DMS114 treated with DMSO at 0.1 percent for 48 hours (cell line): Measurements from ENCODE around the gene NDUFA6.
A peak's percentile ranks its signal among the peaks of the same experiment; 100 is the strongest.
"Not testable (repeated sequence)": the region's sequence is repeated elsewhere in the genome, so short reads cannot be mapped to it uniquely, and the experiment has no call there.

Source experiments
- DNase-seq: peaks from one replicate; lab custom pipeline; 2025; ENCODE audit not compliant: unreplicated experiment; lab: John Stamatoyannopoulos, UW

Gene NDUFA6

DNA sequence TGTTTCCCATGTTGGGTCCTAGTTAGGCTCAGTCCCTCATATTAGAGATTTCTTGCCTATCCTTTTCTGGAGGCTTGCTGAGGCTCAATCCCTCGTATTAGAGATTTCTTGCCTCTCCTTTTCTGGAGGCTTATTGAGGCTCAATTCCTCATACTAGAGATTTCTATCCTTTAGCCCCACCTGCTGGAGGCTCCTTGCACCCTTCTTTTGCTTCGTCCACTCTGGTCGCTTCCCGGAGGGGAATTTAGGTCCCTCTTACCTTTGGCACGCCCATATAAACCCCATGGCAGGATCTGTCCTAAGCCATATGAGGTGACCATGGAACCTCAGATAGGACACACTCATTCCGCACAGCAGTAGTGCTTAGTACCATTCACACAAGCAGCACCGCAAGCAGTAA, 24.1 kb upstream of the NDUFA6 start:
- DNase-seq: no peak

DNA sequence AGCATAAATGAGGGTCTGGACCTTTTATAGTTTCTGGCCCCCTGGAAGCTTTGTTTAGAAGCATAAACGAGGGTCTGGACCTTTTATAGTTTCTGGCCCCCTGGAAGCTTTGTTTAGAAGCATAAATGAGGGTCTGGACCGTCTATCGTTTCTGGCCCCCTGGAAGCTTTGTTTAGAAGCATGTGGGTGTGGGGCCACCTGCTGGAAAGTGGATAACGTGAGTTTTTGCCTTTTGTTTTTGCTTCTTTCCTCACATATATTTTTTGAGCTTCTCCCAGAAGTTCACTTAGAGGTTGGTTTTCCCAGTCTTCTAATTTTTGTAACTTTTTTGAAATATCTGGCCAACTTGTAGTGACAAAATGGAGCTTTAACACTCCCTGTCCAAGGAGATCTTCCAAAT, 22.2 kb upstream of the NDUFA6 start:
- DNase-seq: peak; percentile 11

DNA sequence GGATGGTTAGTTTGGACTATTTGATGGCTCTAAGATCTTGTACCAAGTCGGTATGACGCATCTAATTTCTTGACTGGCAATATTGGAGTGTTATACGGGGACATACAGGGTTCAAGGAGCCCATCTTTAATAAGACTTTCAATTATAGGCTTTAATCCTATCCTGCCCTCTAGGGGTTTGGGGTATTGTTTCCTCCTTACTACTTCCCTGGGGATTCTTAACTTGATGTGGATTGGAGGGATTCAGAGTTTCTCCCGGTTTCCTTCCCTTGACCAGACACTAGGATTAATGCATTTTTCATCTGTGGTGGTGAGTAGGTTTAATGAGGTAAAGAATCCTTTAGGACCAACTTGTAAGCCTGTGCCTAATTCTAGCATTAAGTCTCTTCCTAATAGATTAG, 21.2 kb upstream of the NDUFA6 start:
- no peak for DNase-seq

DNA sequence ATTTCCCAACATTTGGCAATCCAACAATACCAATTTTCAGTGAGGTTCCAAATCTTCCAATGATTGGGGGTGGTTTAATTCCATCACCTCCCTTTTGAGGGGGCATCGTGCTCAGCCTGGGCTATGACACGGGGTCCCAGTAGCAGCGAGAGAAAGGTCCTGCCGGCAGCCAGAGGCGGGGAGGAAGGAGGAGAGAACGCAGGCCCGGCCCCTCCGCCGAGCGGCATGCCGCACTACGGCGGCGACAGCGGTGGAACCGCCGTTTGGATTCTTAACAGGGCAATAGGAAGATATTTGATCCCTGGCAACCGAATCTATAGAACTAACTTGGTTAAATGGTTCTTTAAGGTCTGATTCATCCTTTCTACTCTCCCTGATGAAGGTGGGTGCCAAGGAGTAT, 18.3 kb upstream of the NDUFA6 start:
- no peak for DNase-seq

DNA sequence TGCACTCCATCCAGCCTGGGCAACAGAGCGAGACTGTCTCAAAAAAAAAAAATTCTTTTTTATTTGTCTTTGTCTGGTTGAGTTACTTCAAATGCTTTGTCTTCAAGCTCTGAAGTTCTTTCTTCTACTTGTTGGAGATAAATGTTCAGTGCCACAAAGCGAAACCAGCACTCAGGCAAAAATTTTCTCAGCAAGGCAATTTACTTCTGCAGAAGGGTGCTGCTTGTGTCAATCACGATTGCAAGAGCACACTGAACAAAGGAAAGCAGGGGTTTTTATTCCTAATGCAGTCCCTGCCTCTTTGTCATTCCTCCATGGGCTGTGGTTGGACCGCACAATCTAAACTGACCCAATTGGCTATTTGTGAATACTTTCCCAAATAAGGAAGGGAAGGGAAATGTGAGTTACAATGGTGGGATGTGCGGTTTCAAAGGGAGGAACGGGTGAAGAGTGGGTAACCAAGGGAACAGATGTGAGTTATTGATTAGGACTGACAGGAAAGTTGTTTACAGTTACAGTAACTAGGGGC, 13.8 kb upstream of the NDUFA6 start:
- not testable (repeated sequence) for DNase-seq

DNA sequence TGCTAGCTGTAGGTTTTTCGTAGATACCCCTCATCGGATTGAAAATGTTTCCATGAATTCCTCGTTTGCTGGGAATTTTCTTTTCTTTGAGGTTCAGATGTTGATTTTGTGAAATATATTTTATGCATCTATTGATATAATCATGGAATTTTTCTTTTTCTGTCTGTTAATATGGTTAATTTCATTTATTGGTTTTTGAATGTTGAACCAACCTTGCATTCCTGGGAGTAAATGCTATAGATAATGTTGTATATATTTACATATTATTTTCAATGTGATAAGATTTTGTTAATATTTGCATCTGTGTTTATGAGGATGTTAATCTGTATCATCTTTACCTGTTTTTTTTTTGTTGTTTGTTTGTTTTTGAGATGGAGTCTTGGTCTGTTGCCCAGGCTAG, 10.6 kb upstream of the NDUFA6 start:
- DNase-seq: no peak

DNA sequence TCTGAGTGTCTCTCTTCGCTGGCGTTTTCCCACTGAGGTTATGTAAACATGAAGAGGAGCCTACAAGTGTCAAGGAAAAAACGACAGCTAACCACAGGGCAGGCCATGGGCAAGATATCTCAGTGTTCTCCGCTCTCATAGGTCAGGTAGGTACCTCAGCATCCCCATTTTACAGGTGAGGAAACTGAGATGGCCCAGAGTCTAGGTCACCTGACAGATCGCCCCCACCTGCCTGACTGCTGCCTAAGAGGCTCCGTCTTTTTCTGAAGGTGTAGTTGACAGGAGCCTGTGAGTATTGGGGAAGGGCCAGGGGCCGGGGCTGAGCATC, 847 bp upstream of the NDUFA6 start:
- no peak for DNase-seq

DNA sequence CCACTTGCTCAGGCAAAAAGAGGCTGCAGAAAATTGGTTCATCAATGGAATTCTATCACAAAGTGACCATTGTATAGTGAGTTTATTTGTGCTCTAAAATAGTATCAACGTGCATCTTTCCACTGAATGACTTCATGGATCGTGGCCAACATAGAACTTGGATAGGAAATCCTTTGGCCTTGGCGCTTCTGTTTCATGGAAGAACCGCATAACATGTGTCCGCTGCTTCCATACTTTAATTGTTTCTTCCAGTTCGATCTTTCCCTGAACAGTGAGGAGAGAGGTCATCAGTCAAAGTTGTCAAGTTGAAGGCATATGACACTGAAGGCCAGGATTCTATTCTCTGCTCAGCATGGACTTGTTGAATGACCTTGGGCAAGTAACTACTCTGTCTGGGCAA, 4.5 kb downstream of the NDUFA6 start:
- no peak for DNase-seq

DNA sequence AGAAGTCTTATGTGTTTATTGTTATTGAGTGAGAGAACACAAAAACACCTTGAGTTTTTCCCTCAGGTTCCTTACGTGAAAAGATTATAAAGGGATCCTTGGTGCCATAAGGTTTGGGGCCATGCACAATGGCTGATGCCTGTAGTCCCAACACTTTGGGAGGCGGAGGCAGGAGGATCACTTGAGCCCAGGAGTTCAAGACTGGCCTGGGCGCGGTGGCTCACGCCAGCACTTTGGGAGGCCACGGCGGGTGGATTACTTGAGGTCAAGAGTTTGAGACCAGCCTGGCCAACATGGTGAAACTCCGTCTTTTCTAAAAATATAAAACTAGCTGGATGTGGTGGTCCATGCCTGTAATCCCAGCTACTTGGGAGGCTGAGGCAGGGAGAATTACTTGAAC, 5.7 kb downstream of the NDUFA6 start:
- no peak for DNase-seq

DNA sequence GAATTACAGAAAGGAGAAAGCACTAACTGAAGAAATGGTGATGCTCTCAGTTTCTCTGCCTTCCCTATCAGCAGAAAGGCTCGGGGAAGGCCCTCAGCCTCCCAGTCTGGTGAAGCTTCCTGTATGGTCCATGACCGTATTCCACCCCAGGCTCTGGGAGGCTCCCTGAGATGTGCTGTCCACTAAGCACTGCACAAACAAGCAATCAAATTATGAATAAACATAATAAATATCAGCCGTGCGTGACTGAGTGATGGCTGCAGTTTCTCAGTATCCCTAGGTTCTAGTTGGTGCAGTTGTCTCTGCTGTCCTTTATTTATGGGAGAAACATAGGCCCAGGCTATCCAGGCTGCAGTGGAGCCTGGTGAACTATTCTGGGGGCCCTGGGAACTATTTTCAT, 7.5 kb downstream of the NDUFA6 start:
- no peak for DNase-seq

DNA sequence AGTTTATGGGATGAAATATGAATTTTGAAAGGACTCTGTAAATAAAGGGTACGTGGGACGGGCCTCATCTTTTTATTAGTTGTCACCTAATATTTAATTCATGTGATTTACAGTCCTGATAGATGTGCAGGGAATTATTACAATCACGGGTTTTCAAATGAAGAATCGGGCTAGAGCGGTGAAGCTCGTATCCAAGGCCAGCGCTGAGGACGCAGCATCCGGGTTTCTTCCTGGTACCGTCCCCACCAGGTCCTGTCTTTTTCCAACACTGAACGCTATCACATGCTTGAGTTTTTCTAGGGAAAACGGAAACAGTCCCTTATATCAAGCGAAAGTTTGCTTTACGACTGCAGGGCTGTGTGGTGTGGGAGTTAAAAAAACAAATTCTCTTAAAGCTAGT, 10.3 kb downstream of the NDUFA6 start:
- peak; percentile 35 for DNase-seq

DNA sequence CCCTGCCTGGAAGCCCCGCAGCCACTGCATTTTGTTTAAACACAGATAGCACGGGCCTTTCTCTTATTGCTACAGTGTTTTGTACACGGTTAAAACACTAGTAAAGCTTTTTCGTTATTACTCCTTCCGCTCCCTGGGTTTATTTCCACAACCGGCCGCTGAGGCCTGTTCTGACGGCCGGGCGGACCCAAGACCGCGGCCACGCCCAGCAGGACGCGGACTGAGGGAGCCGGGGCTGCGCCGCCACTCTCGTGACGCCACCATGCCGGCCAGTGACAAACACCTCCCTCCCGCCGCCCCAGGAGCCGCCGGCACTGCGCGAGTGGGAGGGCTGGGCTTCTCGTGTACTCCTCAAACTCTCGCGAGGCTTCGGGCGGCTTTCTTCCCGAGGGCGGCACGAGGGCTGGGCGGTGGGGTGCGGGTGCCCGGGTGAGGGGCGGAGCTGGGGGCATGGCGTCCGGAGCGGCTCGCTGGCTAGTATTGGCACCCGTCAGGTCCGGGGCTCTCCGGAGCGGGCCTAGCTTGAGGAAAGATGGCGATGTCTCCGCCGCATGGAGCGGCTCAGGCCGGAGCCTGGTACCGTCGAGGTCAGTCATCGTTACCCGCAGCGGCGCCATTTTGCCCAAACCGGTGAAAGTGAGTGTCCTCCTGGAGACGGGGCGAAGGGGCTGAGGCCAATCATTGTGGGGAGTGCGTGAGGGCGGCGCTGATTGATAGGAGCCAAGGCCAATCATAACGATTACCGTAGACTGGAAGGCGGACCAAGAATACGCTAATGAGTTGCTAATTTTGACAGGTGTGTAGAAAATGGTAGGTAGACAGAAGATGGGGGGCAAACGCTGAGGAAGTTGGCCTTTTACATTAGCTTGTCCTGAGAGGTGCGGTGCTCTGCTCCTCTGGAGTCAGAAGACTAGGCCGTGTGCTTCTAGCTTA, 11.0 kb downstream of the NDUFA6 start, which contains the start of gene SMDT1:
Gene SMDT1 (plus strand): TSS at position 382 of the 933 bp plus-strand sequence. CDS start 69 bp downstream, at position 451.
- peak; percentile 93 for DNase-seq

DNA sequence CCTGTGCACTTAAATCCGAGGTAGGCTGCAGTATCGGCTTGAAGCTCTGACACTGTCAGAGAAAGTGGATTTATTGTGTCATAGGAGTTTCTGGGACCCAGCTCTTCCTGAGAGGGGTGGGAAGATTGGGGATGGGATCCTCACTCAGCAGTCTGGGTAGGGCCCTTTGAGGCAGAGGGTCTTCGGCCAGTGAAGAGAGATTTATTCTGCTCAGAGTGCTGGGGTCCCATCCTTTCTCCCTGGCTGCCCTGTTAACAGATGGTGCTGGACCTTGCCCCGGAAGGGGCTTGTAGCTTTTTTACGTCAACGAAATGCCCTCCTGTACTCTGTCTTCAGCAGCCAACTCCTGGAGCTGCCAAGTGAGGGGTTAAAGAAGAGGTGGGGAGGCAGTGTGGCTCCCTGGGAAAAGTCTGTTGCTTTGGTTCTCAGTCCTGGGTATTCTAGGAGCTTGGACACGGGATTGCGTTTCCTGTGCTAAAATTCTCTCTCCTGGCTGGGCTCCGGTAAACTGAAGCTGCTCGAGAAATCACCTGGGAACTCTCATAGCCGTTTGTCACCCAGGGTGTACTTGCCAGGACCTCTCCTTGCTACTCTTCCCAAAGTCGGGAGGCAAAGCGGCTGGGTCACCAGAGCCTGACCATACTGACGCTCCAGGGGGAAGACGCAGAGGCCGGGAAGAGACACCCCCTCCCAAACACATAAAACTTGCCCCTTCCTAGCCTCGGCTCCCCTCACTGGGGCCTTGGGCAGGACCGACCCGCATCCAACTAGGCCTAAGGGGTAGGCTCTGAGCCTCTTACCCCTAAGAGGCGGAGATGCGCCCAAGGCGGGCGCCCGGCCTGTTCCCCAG, 11.9 kb downstream of the NDUFA6 start:
- no peak for DNase-seq

DNA sequence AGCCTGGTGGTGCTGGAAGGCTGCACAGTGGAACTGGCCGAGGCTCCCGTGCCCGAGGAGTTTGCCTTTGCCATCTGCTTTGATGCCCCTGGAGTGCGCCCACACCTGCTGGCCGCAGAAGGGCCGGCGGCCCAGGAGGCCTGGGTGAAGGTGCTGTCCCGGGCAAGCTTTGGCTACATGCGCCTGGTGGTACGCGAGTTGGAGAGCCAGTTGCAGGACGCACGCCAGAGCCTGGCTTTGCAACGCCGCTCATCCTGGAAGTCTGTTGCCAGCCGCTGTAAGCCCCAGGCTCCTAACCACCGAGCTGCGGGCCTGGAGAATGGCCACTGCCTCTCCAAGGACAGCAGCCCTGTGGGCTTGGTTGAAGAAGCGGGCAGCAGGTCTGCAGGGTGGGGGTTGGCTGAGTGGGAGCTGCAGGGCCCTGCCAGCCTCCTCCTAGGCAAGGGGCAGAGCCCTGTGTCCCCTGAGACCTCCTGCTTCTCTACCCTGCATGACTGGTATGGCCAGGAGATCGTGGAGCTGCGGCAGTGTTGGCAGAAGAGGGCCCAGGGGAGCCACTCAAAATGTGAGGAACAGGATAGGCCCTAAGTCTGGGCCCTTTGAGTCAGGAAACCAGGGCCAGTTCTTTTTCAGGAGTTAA, 13.0 kb downstream of the NDUFA6 start:
- DNase-seq: no peak

DNA sequence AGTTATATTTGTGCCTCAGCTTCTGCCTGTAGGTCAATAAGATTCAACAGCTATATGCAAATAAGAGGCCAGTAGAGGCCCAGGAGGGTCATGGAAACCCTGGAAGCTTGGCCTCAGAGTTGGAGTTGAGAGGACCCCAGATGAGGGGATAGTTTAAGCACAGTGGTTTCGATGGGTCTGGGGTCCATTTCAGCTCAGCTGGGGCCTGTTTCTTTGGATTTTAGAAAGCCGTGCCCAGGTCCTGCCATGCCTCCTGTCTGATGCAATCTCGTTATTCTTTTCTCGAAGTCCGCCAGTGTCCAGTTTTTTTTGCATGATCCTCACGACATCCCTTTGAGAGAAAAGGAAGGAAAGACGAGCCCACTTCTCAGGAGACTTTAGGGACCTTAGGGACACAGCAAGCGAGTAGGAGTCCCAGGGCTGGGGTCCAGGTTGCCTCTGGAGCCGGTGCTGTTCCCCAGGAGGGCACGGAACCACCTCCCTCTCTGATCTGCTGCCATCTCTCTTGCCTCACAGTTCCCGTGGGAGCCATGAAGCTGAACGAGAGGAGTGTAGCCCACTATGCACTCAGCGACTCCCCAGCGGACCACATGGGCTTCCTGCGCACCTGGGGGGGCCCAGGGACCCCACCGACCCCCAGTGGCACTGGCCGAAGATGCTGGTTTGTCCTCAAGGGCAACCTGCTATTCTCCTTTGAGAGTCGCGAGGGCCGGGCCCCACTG, 13.6 kb downstream of the NDUFA6 start:
- no peak for DNase-seq

DNA sequence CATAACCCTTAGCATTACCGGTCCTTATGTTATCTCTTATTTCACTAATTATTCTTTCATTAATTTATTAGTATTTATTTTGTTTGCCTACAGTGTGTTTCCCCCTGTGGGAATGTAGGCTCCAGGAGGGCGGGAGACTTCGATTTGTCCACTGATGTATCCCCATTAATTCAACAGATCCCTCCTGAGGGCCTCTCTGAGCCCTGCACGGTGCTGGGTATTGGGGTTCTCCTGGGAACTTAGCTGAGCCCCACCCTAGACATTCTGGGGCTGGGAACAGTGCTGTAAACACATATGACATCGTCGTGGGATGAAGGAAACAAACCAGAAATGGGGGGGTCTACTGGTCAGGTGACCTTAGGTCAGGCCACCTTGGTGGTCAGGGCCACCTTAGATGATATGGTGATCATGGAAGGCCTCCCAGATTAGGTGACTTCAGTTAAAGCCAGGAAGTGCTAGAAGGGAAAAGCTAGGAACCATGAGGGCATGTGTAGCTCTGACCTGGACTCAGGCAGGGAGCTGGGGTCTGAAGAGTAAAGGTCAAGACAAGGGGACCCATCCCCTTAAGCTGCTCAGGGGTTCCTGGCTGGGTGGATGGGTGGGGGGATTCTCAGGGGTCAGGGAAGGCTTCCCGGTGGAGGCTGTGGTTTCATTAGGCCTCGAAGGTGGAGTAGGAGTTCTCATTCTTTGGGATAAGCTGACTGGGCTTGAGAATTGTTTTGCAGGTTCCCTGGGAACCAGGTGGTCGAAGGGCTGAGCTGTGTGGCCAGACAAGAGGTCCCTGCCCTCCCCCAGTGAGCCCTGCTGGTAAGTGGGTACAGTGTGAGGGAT, 15.5 kb downstream of the NDUFA6 start:
- DNase-seq: no peak

DNA sequence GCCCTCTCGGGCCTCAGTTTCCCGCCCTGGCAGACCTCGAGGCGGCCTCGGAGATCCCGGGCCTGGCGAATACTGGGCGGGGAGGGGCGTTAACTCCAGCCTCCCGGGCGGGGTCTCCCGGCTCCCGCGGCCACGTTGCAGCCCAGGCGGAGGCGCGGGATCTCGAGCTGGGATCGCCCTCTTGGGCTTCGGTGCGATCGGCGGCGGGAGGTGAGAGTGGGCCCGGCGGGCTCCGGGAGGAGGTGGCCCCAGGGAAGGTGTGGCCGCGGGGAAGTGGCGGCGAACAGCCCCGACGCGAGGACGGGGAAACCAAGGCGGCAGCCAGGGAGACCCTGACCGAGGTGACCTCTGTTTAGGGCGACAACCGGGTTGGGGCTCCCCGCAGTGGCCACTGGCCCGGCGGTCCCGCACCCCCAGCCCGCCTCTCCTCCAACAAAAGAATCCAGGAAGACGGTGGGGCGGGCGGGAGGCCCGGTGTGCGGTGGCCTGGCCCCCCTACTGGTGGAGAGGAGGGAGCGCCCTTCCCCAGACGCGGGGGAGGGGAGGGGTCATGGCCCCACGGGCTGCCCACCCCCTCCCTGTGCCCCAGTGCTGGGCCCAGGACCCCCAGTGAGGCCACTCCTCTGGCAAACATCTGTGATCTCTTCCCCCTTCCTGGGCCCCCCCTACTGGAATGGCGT, 16.3 kb downstream of the NDUFA6 start, which contains the start of gene PHETA2:
Gene PHETA2 (plus strand): TSS at position 117 of the 680 bp plus-strand sequence. CDS start 3,046 bp downstream, outside the sequence.
- no peak for DNase-seq

DNA sequence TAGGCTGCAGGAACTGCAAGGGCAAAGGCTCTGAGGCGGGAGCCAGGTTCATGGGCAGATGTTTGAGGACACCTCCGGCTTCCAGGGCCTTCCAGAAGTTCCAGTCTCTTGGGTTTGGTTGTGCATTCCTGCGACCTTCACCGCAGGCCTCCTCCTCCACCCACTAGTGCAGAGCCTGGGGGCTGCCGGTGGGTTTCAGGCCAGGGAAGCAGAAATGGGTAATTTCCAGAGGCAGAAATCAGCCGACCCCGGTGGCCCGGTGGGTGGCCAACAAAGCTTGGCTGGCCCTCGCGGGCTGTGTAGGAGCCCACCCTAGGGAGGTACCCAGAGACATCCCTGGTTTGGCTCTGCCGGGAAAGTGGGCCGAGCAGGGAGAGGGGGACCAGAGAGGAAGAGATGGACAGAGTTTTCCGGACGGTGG, 16.9 kb downstream of the NDUFA6 start:
- no peak for DNase-seq
